ENCODE measurements around the gene PAGR1. TPM values are rescaled to one million over a fixed set of nuclear protein-coding genes. Genes with fewer than 3 reads are reported as not detected.

Gene PAGR1
- total and polyA plus RNA-seq, 2 of the 4 experiments (the other 2 are of a cell fraction), result 10.6 to 22.1 TPM

DNA sequence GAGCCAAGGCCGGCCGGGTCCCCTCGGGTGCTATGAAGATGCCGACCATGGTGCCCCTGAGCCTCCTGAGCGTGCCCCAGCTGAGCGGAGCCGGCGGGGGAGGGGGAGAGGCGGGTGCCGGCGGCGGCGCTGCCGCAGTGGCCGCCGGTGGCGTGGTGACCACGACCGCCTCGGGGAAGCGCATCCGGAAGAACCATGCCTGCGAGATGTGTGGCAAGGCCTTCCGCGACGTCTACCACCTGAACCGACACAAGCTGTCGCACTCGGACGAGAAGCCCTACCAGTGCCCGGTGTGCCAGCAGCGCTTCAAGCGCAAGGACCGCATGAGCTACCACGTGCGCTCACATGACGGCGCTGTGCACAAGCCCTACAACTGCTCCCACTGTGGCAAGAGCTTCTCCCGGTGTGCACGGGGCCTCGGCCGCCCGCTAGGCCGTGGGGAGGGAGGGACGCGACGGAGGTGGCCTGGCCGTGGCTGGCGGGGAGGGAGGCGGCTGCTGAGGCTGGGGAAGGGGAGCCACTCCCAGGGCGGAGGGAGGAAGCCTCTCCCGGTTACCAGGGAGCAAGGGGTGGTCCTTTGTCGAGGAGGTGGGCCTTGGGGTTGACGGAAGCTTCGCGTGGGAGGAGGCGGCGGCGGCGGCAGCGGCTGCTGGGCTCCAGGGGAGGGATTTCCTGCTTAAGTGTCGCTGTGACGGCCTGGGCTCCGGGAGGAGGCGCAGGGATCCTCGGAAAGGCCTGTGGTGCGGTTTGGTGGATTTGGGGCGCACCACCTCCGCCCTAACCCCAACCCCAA lies 8.3 kb upstream of the PAGR1 start (continued):
- TF ChIP-seq, protein P1, sequence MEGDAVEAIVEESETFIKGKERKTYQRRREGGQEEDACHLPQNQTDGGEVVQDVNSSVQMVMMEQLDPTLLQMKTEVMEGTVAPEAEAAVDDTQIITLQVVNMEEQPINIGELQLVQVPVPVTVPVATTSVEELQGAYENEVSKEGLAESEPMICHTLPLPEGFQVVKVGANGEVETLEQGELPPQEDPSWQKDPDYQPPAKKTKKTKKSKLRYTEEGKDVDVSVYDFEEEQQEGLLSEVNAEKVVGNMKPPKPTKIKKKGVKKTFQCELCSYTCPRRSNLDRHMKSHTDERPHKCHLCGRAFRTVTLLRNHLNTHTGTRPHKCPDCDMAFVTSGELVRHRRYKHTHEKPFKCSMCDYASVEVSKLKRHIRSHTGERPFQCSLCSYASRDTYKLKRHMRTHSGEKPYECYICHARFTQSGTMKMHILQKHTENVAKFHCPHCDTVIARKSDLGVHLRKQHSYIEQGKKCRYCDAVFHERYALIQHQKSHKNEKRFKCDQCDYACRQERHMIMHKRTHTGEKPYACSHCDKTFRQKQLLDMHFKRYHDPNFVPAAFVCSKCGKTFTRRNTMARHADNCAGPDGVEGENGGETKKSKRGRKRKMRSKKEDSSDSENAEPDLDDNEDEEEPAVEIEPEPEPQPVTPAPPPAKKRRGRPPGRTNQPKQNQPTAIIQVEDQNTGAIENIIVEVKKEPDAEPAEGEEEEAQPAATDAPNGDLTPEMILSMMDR (conservative IDR thresholded peaks at IDR 0.05; ENCODE audit: low read depth, low read length), result peak; percentile 66
- no peak for TF ChIP-seq RCOR1 (IDR thresholded peaks at IDR 0.05; ENCODE audit: insufficient replicate concordance, low read length)
- peak; percentile 42 for TF ChIP-seq CEBPB (IDR thresholded peaks at IDR 0.05; ENCODE audit: low read depth, low read length)
- peak; percentile 82 for TF ChIP-seq RAD21 (IDR thresholded peaks at IDR 0.05; ENCODE audit: low read length)
